Peyer's patch (tissue), 4 donors: Measurements from ENCODE around the gene CAPN1.

Experiments
- POLR2A ChIP-seq, 2 donors: fragments of 450-650 bp; IDR thresholded peaks; one replicate each; pipeline ENCODE4 v1.5.1; 2017; ENCODE audit warnings: antibody characterized with exemption in 2 of 2, mild to moderate bottlenecking in 2 of 2, moderate library complexity in 2 of 2
- TF ChIP-seq, protein P1 (sequence below), 6 experiments: fragments of 450-650 bp in 4 of 6; fragments of 200-600 bp in 2 of 6; sonication (generic) in 1 of 6; IDR thresholded peaks; one replicate each; pipeline ENCODE4 v1.5.1; 2017 to 2019; ENCODE audit warnings: antibody characterized with exemption in 6 of 6, mild to moderate bottlenecking in 3 of 6, moderate library complexity in 1 of 6

DNA sequence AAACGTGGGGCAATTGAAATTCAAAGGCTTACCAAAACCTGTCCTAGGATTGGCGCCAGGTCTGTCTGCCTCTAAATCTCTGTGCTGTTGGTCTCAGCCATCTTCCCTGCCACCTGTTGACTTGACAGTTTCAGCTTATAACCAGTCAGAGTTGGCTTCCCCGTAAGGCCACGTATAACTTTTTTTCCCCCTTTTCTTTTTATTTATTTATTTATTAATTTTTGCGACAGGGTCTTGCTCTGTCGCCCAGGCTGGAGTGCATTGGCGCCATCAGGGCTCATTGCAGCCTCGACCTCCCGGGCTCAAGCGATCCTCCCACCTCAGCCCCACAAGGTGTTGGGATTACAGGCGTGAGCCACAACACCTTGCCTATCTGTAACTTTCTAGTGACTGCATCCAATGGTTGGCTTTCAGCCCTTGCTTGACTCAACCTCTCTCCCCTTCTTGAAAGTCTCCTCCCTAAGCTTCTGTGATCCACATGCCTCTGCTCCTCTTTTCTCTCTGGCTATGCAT is 46.0 kb upstream of the CAPN1 start:
- TF ChIP-seq, protein P1, sequence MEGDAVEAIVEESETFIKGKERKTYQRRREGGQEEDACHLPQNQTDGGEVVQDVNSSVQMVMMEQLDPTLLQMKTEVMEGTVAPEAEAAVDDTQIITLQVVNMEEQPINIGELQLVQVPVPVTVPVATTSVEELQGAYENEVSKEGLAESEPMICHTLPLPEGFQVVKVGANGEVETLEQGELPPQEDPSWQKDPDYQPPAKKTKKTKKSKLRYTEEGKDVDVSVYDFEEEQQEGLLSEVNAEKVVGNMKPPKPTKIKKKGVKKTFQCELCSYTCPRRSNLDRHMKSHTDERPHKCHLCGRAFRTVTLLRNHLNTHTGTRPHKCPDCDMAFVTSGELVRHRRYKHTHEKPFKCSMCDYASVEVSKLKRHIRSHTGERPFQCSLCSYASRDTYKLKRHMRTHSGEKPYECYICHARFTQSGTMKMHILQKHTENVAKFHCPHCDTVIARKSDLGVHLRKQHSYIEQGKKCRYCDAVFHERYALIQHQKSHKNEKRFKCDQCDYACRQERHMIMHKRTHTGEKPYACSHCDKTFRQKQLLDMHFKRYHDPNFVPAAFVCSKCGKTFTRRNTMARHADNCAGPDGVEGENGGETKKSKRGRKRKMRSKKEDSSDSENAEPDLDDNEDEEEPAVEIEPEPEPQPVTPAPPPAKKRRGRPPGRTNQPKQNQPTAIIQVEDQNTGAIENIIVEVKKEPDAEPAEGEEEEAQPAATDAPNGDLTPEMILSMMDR (IDR thresholded peaks at IDR 0.05), result no peak
- TF ChIP-seq POLR2A (IDR thresholded peaks at IDR 0.05), result no peak
